ENCODE results near the gene CRYBB1.
"Not testable (repeated sequence)": the region's sequence is repeated elsewhere in the genome, so short reads cannot be mapped to it uniquely, and the experiment has no call there.

The CRYBB1 gene

GRCh38 chr22:26615830-26616435 lies 1.9 kb downstream of the CRYBB1 start:
- Histone ChIP-seq H3K9ac (ENCODE audit: low read length) (peak overlapping the region; percentile 31; the same call in 1 of the 2 replicates), H3K4me2 (ENCODE audit: low read depth, low read length) (peak overlapping the region; percentile 71), H2AFZ (ENCODE audit: low read length) (no peak overlapping the region), H3K27ac (ENCODE audit: low read length) (peak overlapping the region; percentile 91), H3K27me3 (replicated peaks; ENCODE audit: insufficient read depth, low read length) (no peaks in the 10 kb centered on the region), H3K9me2 (replicated peaks; ENCODE audit: insufficient read depth, low read length) (no peaks in the 10 kb centered on the region), H3K4me3 (ENCODE audit: low read length) (no peak overlapping the region), H3F3A (ENCODE audit: insufficient read depth, low read length) (peaks cover 40% of the 10 kb centered on the region), H3K4me1 (ENCODE audit: low read length) (peaks cover 65% of the 10 kb centered on the region), H4K20me1 (ENCODE audit: insufficient read depth, low read length) (no peaks in the 10 kb centered on the region), H3K79me2 (ENCODE audit: low read length) (peaks cover 24% of the 10 kb centered on the region; the same call in 1 of the 2 replicates), H3K9me3 (replicated peaks; ENCODE audit: insufficient read depth, low read length) (no peaks in the 10 kb centered on the region), H3K36me3 (replicated peaks; ENCODE audit: insufficient read depth, low read length) (no peaks in the 10 kb centered on the region)
- DNase-seq: no peak
- TF ChIP-seq CTCF (IDR thresholded peaks at IDR 0.05; ENCODE audit: low read length): no peak
- no peak for TF ChIP-seq EZH2phosphoT487 (IDR thresholded peaks at IDR 0.05; ENCODE audit: low read length)
- no peak for TF ChIP-seq EZH2 (optimal IDR thresholded peaks at IDR 0.05; ENCODE audit: low read depth, low read length)

GRCh38 chr22:26615149-26615548 lies 2.7 kb downstream of the CRYBB1 start:
- Histone ChIP-seq H3F3A (ENCODE audit: insufficient read depth, low read length) (peaks cover 46% of the 10 kb centered on the region), H3K9me2 (replicated peaks; ENCODE audit: insufficient read depth, low read length) (no peaks in the 10 kb centered on the region), H3K9ac (ENCODE audit: low read length) (peak overlapping the region; percentile 41; the same call in 1 of the 2 replicates), H3K79me2 (ENCODE audit: low read length) (peaks cover 24% of the 10 kb centered on the region; the same call in 1 of the 2 replicates), H3K4me2 (ENCODE audit: low read depth, low read length) (peak overlapping the region; percentile 71), H2AFZ (ENCODE audit: low read length) (no peak overlapping the region), H3K27me3 (replicated peaks; ENCODE audit: insufficient read depth, low read length) (no peaks in the 10 kb centered on the region), H3K36me3 (replicated peaks; ENCODE audit: insufficient read depth, low read length) (no peaks in the 10 kb centered on the region), H3K27ac (ENCODE audit: low read length) (peak overlapping the region; percentile 91), H3K4me3 (ENCODE audit: low read length) (no peak overlapping the region), H3K9me3 (replicated peaks; ENCODE audit: insufficient read depth, low read length) (no peaks in the 10 kb centered on the region), H3K4me1 (ENCODE audit: low read length) (peaks cover 70% of the 10 kb centered on the region), H4K20me1 (ENCODE audit: insufficient read depth, low read length) (no peaks in the 10 kb centered on the region)
- TF ChIP-seq CTCF (IDR thresholded peaks at IDR 0.05; ENCODE audit: low read length) (no peak), EZH2 (optimal IDR thresholded peaks at IDR 0.05; ENCODE audit: low read depth, low read length) (no peak), EZH2phosphoT487 (IDR thresholded peaks at IDR 0.05; ENCODE audit: low read length) (no peak)
- DNase-seq: peak; percentile 95

- H3K27me3 ChIP-seq (replicated peaks; ENCODE audit: insufficient read depth, low read length): no peaks in the 10 kb centered on the region
- H4K20me1 ChIP-seq (ENCODE audit: insufficient read depth, low read length): no peaks in the 10 kb centered on the region
- H3K27ac ChIP-seq (ENCODE audit: low read length): peak overlapping the region; percentile 91; the same call in 1 of the 2 replicates
- H2AFZ ChIP-seq (ENCODE audit: low read length): no peak overlapping the region
- TF ChIP-seq CTCF (IDR thresholded peaks at IDR 0.05; ENCODE audit: low read length) (no peak), EZH2phosphoT487 (IDR thresholded peaks at IDR 0.05; ENCODE audit: low read length) (no peak), EZH2 (optimal IDR thresholded peaks at IDR 0.05; ENCODE audit: low read depth, low read length) (no peak)
- peaks cover 51% of the 10 kb centered on the region for H3F3A ChIP-seq (ENCODE audit: insufficient read depth, low read length)
- no peak overlapping the region; the same call in 1 of the 2 replicates for H3K4me2 ChIP-seq (ENCODE audit: low read depth, low read length)
- no peaks in the 10 kb centered on the region for H3K36me3 ChIP-seq (replicated peaks; ENCODE audit: insufficient read depth, low read length)
- no peak overlapping the region for H3K9ac ChIP-seq (ENCODE audit: low read length)
- no peak overlapping the region for H3K4me3 ChIP-seq (ENCODE audit: low read length)
- H3K9me3 ChIP-seq (replicated peaks; ENCODE audit: insufficient read depth, low read length): no peaks in the 10 kb centered on the region
- peaks cover 24% of the 10 kb centered on the region; the same call in 1 of the 2 replicates for H3K79me2 ChIP-seq (ENCODE audit: low read length)
- DNase-seq: no peak
- no peaks in the 10 kb centered on the region for H3K9me2 ChIP-seq (replicated peaks; ENCODE audit: insufficient read depth, low read length)
- peaks cover 78% of the 10 kb centered on the region for H3K4me1 ChIP-seq (ENCODE audit: low read length)
These were observed 3.5 kb downstream of the CRYBB1 start for GRCh38 chr22:26614322-26614721.

GRCh38 chr22:26613753-26614152 lies 4.1 kb downstream of the CRYBB1 start:
- not testable (repeated sequence) for DNase-seq; H3K27ac ChIP-seq (ENCODE audit: low read length); H3K9me3 ChIP-seq (replicated peaks; ENCODE audit: insufficient read depth, low read length); H2AFZ ChIP-seq (ENCODE audit: low read length); H3K27me3 ChIP-seq (replicated peaks; ENCODE audit: insufficient read depth, low read length); H3K9me2 ChIP-seq (replicated peaks; ENCODE audit: insufficient read depth, low read length); H3K4me3 ChIP-seq (ENCODE audit: low read length); H3K9ac ChIP-seq (ENCODE audit: low read length); H3K36me3 ChIP-seq (replicated peaks; ENCODE audit: insufficient read depth, low read length); H4K20me1 ChIP-seq (ENCODE audit: insufficient read depth, low read length); H3K4me2 ChIP-seq (ENCODE audit: low read depth, low read length)
- H3F3A ChIP-seq (ENCODE audit: insufficient read depth, low read length): peaks cover 51% of the 10 kb centered on the region
- H3K4me1 ChIP-seq (ENCODE audit: low read length): peaks cover 81% of the 10 kb centered on the region
- H3K79me2 ChIP-seq (ENCODE audit: low read length): peaks cover 24% of the 10 kb centered on the region; the same call in 1 of the 2 replicates

All from MM.1S (cell line).